ENCODE results near the gene ARHGEF10L.
A peak's percentile ranks its signal among the peaks of the same experiment; 100 is the strongest.

ARHGEF10L gene

DNA sequence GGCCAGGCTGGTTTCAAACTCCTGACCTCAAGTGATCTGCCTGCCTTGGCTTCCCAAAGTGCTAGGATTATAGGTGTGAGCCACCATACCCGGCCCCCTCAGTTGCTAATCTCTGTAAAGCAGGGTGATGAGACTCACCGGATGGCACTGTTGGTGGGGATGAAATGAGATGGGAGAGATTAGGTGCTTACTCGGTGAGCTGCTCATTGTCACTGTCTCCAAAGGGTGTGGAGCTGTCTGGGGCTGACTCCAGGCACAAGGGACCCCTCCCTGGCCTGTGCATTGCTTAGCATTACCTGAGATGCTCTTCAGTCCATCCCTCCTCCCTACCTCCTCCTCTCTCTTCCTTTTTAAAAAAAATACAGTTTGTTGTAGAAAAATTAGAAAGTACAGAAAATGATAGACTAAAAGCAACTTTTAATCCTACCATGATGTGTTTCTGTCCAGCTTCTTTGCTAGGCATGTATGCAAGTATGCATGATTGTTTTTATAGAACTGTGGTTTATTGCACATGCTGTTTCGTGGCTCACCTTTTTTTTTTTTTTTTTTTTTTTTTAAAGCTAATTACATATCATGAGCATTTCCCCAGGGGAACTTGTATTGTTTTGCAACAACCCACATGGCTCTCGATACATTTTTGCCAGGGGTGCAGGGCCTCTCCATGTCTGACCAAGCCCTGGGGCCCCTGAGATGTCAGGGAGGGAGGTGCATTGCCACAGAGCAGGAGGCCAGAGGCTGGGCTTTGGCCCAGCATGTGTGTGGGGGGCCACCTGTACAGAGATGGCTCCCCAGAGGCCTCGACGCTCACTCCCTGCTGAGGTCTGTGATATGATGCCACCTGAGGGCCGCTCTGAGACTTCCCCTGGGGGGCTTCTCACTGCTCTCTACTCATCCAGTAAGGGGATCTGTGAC is 55.4 kb downstream of the ARHGEF10L start:
- no peak for DNase-seq

- DNase-seq: no peak
Measured at GRCh38 chr1:17595602-17595925, 56.1 kb downstream of the ARHGEF10L start.

DNA sequence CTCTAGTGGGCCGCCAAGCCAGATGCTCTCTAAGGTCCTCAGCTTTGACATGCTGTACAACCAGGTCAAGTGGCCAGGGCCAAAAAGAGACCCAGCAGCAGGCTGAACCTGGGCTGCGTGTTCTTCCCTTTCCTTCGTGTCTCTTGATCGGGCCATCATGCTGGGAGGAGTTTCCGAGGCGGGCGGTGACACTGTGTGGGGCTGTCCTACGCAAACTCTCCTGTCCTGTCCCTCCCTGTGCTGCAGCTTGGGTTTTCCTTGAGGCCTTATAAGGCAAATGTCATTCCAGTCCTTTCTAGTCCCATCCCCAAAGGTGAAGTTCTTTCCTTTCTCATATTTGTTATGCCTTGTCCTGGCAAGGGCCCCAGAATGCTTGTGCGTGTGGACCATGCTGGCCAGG is 56.7 kb downstream of the ARHGEF10L start:
- no peak for DNase-seq

DNA sequence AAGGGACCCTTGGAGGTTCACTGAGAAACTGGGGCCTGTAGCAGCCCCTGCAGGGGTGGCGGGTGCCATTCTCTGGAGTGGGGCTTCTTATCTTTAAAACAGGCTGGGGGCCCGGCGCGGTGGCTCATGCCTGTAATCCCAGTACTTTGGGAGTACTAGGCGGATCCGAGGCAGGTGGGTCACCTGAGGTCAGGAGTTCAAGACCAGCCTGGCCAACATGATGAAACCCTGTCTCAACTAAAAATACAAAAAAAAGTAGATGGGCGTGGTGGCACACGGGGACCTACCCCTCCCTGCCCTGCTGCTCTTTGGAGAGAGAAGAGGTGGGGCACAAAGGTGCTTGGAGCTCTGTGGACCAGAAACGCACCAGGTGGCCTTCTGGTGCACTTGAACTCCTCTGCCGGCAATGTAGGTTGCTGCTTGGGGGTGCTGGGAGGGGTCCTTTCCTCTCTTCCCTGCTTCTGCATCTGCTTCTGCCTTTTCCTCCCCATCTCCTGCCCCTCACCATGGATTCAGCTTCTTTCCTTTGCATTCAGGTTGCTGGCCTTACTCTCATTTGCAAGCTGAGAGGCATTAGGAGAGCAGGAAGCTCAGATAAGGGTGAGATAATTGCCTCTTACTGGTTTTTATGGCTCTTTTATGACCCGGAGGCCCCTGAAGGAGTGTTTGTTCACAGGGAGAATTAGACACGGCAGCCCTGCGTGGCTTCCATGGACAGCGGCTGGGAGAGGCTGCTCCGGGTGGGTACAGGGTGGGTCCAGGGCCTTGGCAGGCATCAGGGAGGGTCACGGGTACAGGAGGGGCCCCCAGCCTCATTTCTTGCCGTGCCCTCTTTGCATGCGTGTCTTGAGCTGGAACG is 57.4 kb downstream of the ARHGEF10L start:
- DNase-seq: no peak

- no peak for DNase-seq
Measured at GRCh38 chr1:17597651-17598050, 58.2 kb downstream of the ARHGEF10L start.

- DNase-seq: no peak
Measured at GRCh38 chr1:17598251-17598650, 58.8 kb downstream of the ARHGEF10L start.

GRCh38 chr1:17599291-17599953 is 59.9 kb downstream of the ARHGEF10L start:
- no peak for DNase-seq

DNA sequence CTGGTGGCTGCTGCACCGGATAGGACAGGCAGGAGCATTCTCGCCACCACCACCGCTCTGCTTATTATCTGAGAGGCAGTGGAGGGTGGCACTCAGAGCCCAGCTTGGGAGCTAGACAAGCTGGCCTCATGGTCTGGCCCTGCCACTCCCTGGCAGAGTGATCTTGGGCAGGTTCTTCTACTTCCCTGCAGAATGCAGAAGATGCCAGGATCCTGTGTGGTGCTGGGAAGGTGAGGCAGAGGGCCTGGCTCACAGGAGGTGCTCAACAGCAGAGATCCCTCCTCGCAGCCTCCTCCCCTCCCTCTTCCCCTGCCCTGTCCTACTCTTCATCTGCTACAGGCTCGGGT is 60.4 kb downstream of the ARHGEF10L start:
- no peak for DNase-seq

DNA sequence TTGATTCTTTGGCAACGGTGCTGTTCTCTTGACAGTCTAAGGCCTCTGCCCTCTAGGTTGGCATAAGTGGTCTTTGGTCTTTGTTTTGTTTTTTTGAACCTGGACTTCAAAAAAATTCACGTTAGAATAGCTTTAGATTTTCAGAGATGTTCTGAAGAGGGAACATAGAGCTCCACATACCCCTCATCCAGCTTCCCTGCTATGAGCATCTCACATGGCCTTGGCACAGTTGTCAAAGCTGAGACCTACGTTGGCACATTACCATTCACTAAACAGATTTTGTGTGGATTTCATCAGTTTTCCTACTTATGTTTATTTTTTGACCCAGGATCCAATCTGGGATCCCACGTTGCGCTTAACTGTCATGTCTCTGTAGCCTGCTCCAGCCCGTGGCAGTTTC is 60.8 kb downstream of the ARHGEF10L start:
- DNase-seq: no peak

DNA sequence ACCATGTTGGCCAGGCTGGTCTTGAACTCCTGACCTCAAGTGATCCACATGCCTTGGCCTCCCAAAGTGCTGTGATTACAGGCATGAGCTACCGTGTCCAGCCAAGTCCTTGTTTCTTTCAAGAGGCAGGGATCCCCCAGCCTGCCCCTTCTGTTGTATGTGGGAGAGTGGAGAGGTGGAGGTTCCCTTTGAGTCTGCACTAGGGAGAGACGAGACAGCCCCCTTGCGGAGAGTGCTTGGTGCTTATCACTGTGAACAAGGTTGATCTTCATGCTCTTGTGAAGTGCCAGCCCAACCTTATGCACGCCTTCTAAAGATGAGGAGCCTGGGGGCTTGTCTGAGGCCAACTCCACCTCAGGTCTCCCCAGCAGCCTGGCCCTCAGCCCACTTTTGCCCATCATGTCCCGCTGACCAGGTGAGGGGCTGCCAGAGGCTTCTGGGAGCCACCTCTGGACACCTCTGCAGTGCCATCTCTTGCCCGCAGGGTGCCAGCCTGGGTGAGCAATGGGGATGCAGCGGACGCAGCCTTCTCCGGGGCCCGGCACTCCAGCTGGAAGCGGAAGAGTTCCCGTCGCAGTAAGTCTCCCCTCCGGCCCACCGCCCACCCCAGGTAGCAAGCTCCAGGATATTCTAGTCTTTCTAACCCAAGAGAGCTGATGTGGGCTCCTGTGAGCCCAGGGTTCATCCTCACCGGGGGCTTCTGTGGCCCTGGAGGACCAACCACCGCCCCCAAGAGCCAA is 62.3 kb downstream of the ARHGEF10L start:
- no peak for DNase-seq

- no peak for DNase-seq
Measured at GRCh38 chr1:17603091-17603841, 63.8 kb downstream of the ARHGEF10L start.

- DNase-seq: no peak
Measured at GRCh38 chr1:17605582-17606344, 66.3 kb downstream of the ARHGEF10L start.

DNA sequence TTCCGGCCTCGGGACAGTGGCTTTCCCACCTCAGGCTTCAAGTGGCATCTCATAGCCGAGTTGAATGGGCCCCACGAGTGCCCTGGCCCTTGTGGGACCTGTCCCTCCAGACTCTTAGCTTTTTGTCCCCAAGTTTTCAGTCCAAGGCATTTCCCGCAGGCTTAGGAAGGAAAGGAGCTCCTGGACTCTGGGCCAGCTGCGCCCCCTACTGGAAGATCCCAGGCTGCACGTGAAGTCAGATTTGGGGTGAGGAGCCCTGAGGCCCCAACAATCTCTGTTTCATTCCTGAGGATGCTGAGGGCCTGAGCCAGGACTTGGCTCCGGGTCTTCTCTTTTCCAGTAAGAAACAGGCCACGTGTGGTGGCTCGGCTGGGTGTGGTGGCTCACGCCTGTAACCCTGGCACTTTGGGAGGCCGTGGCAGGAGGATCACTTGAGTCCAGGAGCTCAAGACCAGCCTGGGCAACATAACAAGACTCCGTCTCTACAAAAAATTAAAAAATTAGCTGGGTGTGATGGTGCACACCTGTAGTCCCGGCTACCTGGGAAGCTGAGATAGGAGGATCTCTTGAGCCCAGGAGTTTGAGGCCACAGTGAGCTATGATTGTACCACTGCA is 67.4 kb downstream of the ARHGEF10L start:
- DNase-seq: peak; percentile 55 to 58

- no peak for DNase-seq
Measured at GRCh38 chr1:17607644-17608581, 68.4 kb downstream of the ARHGEF10L start.

DNA sequence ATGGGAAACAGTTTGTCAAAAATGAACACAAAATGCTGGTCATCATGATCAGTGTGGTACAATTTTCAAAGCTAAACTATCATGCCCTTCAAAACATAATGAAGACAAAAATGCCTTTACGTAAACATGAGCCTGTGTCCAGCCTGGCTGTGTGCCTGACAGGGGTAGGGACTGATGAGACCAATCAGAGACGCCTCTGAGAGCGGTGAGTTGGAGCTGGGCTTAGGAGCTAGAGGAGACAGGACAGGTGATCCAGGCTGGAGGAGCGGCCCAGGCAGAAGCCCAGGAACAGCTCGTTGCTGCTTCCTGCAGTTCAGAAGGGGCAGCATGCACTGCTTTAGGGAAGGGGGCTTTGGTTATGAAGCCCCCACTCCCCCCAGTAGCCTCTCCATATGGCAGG is 70.0 kb downstream of the ARHGEF10L start:
- no peak for DNase-seq

- no peak for DNase-seq
Measured at GRCh38 chr1:17610085-17610484, 70.6 kb downstream of the ARHGEF10L start.

DNA sequence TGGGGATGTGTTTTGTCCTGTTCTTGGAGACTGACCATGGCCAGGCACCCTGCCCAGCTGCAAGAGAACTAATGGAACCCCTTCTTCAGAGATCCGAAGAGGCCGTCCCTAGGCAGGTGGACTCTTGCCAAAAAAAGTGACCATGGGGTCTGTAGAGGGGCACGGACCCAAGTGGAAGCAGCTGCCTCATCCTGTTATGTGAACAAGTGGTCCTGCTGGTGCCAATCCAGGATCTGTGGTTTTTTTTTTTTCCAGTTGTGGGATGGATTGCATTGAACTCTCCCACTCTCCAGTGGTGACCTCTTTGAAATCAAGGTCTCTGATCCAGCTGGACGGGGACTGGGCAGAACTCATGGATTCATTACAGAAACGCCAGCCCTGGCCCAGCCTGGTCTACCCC is 71.2 kb downstream of the ARHGEF10L start:
- DNase-seq: no peak

GRCh38 chr1:17611991-17612390 is 72.5 kb downstream of the ARHGEF10L start:
- DNase-seq: no peak

DNA sequence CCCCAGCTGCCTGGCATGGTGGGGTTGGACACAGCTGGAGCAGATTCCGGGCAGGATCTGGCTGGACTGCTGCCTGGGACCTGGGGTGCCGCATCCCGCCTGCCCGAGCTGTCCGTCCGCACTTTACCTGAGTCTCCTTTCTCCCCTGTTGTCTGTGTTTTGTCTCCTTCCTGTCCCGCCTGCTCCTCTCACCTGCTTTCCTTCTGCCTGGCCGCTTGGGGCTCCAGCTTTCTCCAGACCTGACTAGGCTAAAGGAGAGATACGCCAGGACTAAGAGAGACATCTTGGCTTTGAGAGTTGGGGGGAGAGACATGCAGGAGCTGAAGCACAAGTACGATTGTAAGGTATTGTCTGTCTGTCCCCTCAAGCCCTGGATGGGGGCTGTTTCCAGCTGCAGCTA is 73.3 kb downstream of the ARHGEF10L start:
- no peak for DNase-seq

GRCh38 chr1:17614586-17614985 is 75.1 kb downstream of the ARHGEF10L start:
- no peak for DNase-seq
